Measurements from ENCODE around the gene SMAD7.

The SMAD7 gene

GRCh38 chr18:48944634-48945033 is 6.1 kb downstream of the SMAD7 start:
- DNase-seq (ENCODE audit: low read depth) = no peak

- no peak for DNase-seq (ENCODE audit: low read depth)
Observed at GRCh38 chr18:48943736-48944527, 6.8 kb downstream of the SMAD7 start.

GRCh38 chr18:48943333-48943732 is 7.4 kb downstream of the SMAD7 start:
- no peak for DNase-seq (ENCODE audit: low read depth)

GRCh38 chr18:48942554-48943261 is 8.1 kb downstream of the SMAD7 start:
- no peak for DNase-seq (ENCODE audit: low read depth)

- no peak for DNase-seq (ENCODE audit: low read depth)
Observed at GRCh38 chr18:48942086-48942485, 8.7 kb downstream of the SMAD7 start.

- DNase-seq (ENCODE audit: low read depth) = no peak
Observed at GRCh38 chr18:48941672-48942071, 9.1 kb downstream of the SMAD7 start.

GRCh38 chr18:48940854-48941611 is 9.7 kb downstream of the SMAD7 start:
- peak; percentile 71 for DNase-seq (ENCODE audit: low read depth)

- no peak for DNase-seq (ENCODE audit: low read depth)
Observed at GRCh38 chr18:48939205-48940097, 11.3 kb downstream of the SMAD7 start.

- no peak for DNase-seq (ENCODE audit: low read depth)
Observed at GRCh38 chr18:48938827-48939204, 11.9 kb downstream of the SMAD7 start.

GRCh38 chr18:48937869-48938750 is 12.7 kb downstream of the SMAD7 start:
- no peak for DNase-seq (ENCODE audit: low read depth)

GRCh38 chr18:48935433-48935774 is 15.4 kb downstream of the SMAD7 start:
- DNase-seq (ENCODE audit: low read depth) = no peak

- DNase-seq (ENCODE audit: low read depth) = no peak
Observed at GRCh38 chr18:48934723-48935432, 15.9 kb downstream of the SMAD7 start.

- DNase-seq (ENCODE audit: low read depth) = no peak
Observed at GRCh38 chr18:48934415-48934722, 16.4 kb downstream of the SMAD7 start.

GRCh38 chr18:48933578-48934414 is 17.0 kb downstream of the SMAD7 start:
- DNase-seq (ENCODE audit: low read depth) = no peak

GRCh38 chr18:48932822-48933510 is 17.8 kb downstream of the SMAD7 start:
- no peak for DNase-seq (ENCODE audit: low read depth)

GRCh38 chr18:48932462-48932818 is 18.3 kb downstream of the SMAD7 start:
- no peak for DNase-seq (ENCODE audit: low read depth)

- DNase-seq (ENCODE audit: low read depth) = no peak
Observed at GRCh38 chr18:48931680-48932461, 18.9 kb downstream of the SMAD7 start.

GRCh38 chr18:48930926-48931325 is 19.8 kb downstream of the SMAD7 start:
- DNase-seq (ENCODE audit: low read depth) = no peak
